Suprapubic skin (tissue), 4 donors: ENCODE results near the gene PWP1.

ENCODE experiments used
- CTCF ChIP-seq, 2 donors: fragments of 200-600 bp in 1 of 2; fragments of 450-650 bp in 1 of 2; sonication (generic) in 1 of 2; IDR thresholded peaks; one replicate each; pipeline ENCODE4 v1.5.1; 2016 to 2019; ENCODE audit warnings: antibody characterized with exemption in 2 of 2, mild to moderate bottlenecking in 1 of 2, moderate library complexity in 1 of 2
- POLR2A ChIP-seq, 2 donors: fragments of 450-650 bp; IDR thresholded peaks; one replicate each; pipeline ENCODE4 v1.6.1; 2017; ENCODE audit warnings: antibody characterized with exemption in 2 of 2, mild to moderate bottlenecking in 2 of 2, moderate library complexity in 2 of 2
- POLR2AphosphoS5 ChIP-seq, 3 donors: sonication (generic); formaldehyde crosslinking; IDR thresholded peaks; one replicate each; pipeline ENCODE4 v1.6.1; 2017; ENCODE audit warnings: antibody characterized with exemption in 3 of 3

GRCh38 chr12:107736914-107737313, 51.3 kb downstream of the PWP1 start:
- TF ChIP-seq POLR2AphosphoS5 (IDR thresholded peaks at IDR 0.05) (no peak), POLR2A (IDR thresholded peaks at IDR 0.05) (no peak), CTCF (IDR thresholded peaks at IDR 0.05) (no peak)
